NCI-H526 (cell line): ENCODE results near the gene FXYD6.
A peak's percentile ranks its signal among the peaks of the same experiment; 100 is the strongest.

Experiments
- DNase-seq, 2 experiments: peaks; one replicate each; lab custom pipeline; 2025; lab: John Stamatoyannopoulos, UW

FXYD6 gene

GRCh38 chr11:117910525-117910924 lies 34.1 kb upstream of the FXYD6 start:
- DNase-seq, result no peak

GRCh38 chr11:117909611-117910382 lies 33.3 kb upstream of the FXYD6 start:
- DNase-seq, result no peak

- DNase-seq, result no peak
These were observed 32.6 kb upstream of the FXYD6 start for GRCh38 chr11:117908959-117909610.

GRCh38 chr11:117908109-117908895 lies 31.8 kb upstream of the FXYD6 start:
- no peak for DNase-seq

- peak; percentile 95 to 98 for DNase-seq
These were observed 31.0 kb upstream of the FXYD6 start for GRCh38 chr11:117907276-117908108.

- DNase-seq, result no peak
These were observed 30.3 kb upstream of the FXYD6 start for GRCh38 chr11:117906710-117907109.

- no peak for DNase-seq
These were observed 29.7 kb upstream of the FXYD6 start for GRCh38 chr11:117906126-117906525.

GRCh38 chr11:117905524-117905923 lies 29.1 kb upstream of the FXYD6 start:
- DNase-seq, result no peak

- DNase-seq, result no peak
These were observed 27.3 kb upstream of the FXYD6 start for GRCh38 chr11:117903505-117904382.

GRCh38 chr11:117902001-117902845 lies 25.8 kb upstream of the FXYD6 start:
- DNase-seq, result no peak

GRCh38 chr11:117901601-117902000 lies 25.1 kb upstream of the FXYD6 start:
- DNase-seq, result no peak

GRCh38 chr11:117900720-117901440 lies 24.4 kb upstream of the FXYD6 start:
- no peak for DNase-seq

- DNase-seq, result no peak
These were observed 23.7 kb upstream of the FXYD6 start for GRCh38 chr11:117900121-117900648.

- DNase-seq, result no peak
These were observed 21.6 kb upstream of the FXYD6 start for GRCh38 chr11:117898059-117898458.

- no peak for DNase-seq
These were observed 16.2 kb upstream of the FXYD6 start for GRCh38 chr11:117892651-117893050.

- no peak for DNase-seq
These were observed 14.9 kb upstream of the FXYD6 start for GRCh38 chr11:117891362-117891761.

GRCh38 chr11:117888139-117888566 lies 11.7 kb upstream of the FXYD6 start:
- DNase-seq, result peak; percentile 96 to 97

- DNase-seq, result peak; percentile 100
These were observed 11.1 kb upstream of the FXYD6 start for GRCh38 chr11:117887431-117888138.
